B cell (primary cell): ENCODE results near the gene PPP3CA.

Experiments
- EZH2 ChIP-seq: IDR thresholded peaks from 2 replicates; pipeline ENCODE4 v1.6.1; 2012; ENCODE audit warnings: borderline replicate concordance, low read depth, mild to moderate bottlenecking, moderate library complexity, low read length; ENCODE audit not compliant: insufficient read depth, poor library complexity, severe bottlenecking
- TF ChIP-seq, protein P1 (sequence below): fragments of 200-600 bp; IDR thresholded peaks from one replicate; pipeline ENCODE4 v1.8.0; 2022; ENCODE audit warnings: antibody characterized with exemption, mild to moderate bottlenecking

DNA sequence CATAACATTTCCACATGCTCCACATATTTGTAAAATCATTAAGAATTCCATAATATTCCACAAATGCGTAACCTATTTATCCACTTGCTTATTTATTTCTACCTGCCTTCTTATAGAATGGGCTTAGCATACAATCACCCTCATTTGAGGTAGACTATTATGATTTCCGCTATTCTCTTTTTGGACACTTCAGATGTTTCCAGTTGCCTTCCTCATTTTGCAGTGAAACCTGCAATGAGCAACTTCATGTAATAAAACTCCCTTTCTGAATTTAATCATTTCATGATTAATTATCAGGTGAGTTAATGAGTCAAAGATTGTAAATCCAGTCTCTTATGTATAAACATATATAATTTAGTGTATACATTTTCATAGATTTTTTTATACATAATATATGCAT is 58.0 kb downstream of the PPP3CA start:
- TF ChIP-seq EZH2 = no peak
- TF ChIP-seq, protein P1, sequence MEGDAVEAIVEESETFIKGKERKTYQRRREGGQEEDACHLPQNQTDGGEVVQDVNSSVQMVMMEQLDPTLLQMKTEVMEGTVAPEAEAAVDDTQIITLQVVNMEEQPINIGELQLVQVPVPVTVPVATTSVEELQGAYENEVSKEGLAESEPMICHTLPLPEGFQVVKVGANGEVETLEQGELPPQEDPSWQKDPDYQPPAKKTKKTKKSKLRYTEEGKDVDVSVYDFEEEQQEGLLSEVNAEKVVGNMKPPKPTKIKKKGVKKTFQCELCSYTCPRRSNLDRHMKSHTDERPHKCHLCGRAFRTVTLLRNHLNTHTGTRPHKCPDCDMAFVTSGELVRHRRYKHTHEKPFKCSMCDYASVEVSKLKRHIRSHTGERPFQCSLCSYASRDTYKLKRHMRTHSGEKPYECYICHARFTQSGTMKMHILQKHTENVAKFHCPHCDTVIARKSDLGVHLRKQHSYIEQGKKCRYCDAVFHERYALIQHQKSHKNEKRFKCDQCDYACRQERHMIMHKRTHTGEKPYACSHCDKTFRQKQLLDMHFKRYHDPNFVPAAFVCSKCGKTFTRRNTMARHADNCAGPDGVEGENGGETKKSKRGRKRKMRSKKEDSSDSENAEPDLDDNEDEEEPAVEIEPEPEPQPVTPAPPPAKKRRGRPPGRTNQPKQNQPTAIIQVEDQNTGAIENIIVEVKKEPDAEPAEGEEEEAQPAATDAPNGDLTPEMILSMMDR = no peak
